Neuronal stem cell (in vitro differentiated cells): ENCODE measurements around the gene ZSCAN21.

Experiments used
- DNase-seq: peaks from one replicate; pipeline ENCODE4 v3.0.0-alpha.2; 2013; ENCODE audit warnings: low spot score
- H2AFZ ChIP-seq: one replicate; pipeline ENCODE4 v1.6.1; 2013; ENCODE audit warnings: mild to moderate bottlenecking, low read length, inconsistent platforms
- H2AK5ac ChIP-seq: 2 replicates; pipeline ENCODE4 v1.6.1; 2013; ENCODE audit warnings: low read depth, mild to moderate bottlenecking, inconsistent platforms, low read length, moderate library complexity, mixed read lengths
- H2BK120ac ChIP-seq: 2 replicates; pipeline ENCODE4 v1.6.1; 2013; ENCODE audit warnings: low read depth, mild to moderate bottlenecking, inconsistent platforms, low read length, moderate library complexity, mixed read lengths
- H2BK12ac ChIP-seq: one replicate; pipeline ENCODE4 v1.6.1; 2013; ENCODE audit warnings: low read length, inconsistent platforms
- H2BK15ac ChIP-seq: 2 replicates; pipeline ENCODE4 v1.6.1; 2013; ENCODE audit warnings: mild to moderate bottlenecking, low read length, inconsistent platforms, mixed read lengths
- H2BK5ac ChIP-seq: one replicate; pipeline ENCODE4 v1.6.1; 2013; ENCODE audit warnings: inconsistent platforms, mild to moderate bottlenecking, low read length, moderate library complexity
- H3K14ac ChIP-seq: one replicate; pipeline ENCODE4 v1.6.1; 2013; ENCODE audit warnings: low read length, inconsistent platforms
- H3K18ac ChIP-seq: 2 replicates; pipeline ENCODE4 v1.6.1; 2013; ENCODE audit warnings: low read length, inconsistent platforms
- H3K23ac ChIP-seq: 2 replicates; pipeline ENCODE4 v1.6.1; 2013; ENCODE audit warnings: low read depth, mild to moderate bottlenecking, mixed read lengths, low read length, inconsistent platforms; ENCODE audit not compliant: poor library complexity
- H3K27ac ChIP-seq: replicated peaks from 3 replicates; pipeline ENCODE4 v1.5.1; 2013; ENCODE audit warnings: low read length, inconsistent platforms
- H3K27me3 ChIP-seq, 3 experiments: 2 replicates each; pipeline ENCODE4 v1.6.1; 2013; ENCODE audit warnings: low read length in 3 of 3, mild to moderate bottlenecking in 2 of 3, inconsistent platforms in 1 of 3, low read depth in 1 of 3, mixed read lengths in 1 of 3, moderate library complexity in 1 of 3; ENCODE audit not compliant: control insufficient read depth in 3 of 3, insufficient read depth in 3 of 3
- H3K36me3 ChIP-seq, 2 donors: replicated peaks in 1 of 2; 2 replicates each; pipeline ENCODE4 v1.6.1; 2013; ENCODE audit warnings: low read length in 2 of 2; ENCODE audit not compliant: control insufficient read depth in 2 of 2, insufficient read depth in 2 of 2
- H3K4ac ChIP-seq: 2 replicates; pipeline ENCODE4 v1.6.1; 2013; ENCODE audit warnings: inconsistent platforms, mild to moderate bottlenecking, low read length, moderate library complexity
- H3K4me1 ChIP-seq, 2 donors: 1 replicate in 1 of 2; 2 replicates in 1 of 2; pipeline ENCODE4 v1.6.1; 2013; ENCODE audit warnings: low read length in 2 of 2, low read depth in 1 of 2; ENCODE audit not compliant: control insufficient read depth in 2 of 2, insufficient read depth in 1 of 2
- H3K4me2 ChIP-seq: one replicate; pipeline ENCODE4 v1.6.1; 2013; ENCODE audit warnings: mild to moderate bottlenecking, low read length, inconsistent platforms; ENCODE audit not compliant: insufficient read depth, poor library complexity, severe bottlenecking
- H3K4me3 ChIP-seq, 2 donors: 2 replicates each; pipeline ENCODE4 v1.5.1; 2013; ENCODE audit warnings: low read length in 2 of 2, mild to moderate bottlenecking in 2 of 2, inconsistent platforms in 1 of 2, moderate library complexity in 1 of 2
- H3K79me1 ChIP-seq: one replicate; pipeline ENCODE4 v1.6.1; 2013; ENCODE audit warnings: low read depth, mild to moderate bottlenecking, inconsistent platforms, low read length, moderate library complexity
- H3K9ac ChIP-seq: one replicate; pipeline ENCODE4 v1.6.1; 2013; ENCODE audit warnings: mild to moderate bottlenecking, low read depth, low read length, inconsistent platforms; ENCODE audit not compliant: poor library complexity
- H3K9me3 ChIP-seq, 2 donors: replicated peaks in 1 of 2; 2 replicates each; pipeline versions ENCODE3 to v1.6.1; 2013; ENCODE audit warnings: low read length in 2 of 2, mild to moderate bottlenecking in 2 of 2, inconsistent platforms in 1 of 2, low read depth in 1 of 2, mixed read lengths in 1 of 2, moderate library complexity in 1 of 2; ENCODE audit not compliant: control insufficient read depth in 2 of 2, insufficient read depth in 1 of 2
- H4K8ac ChIP-seq: one replicate; pipeline ENCODE4 v1.6.1; 2013; ENCODE audit warnings: low read depth, mild to moderate bottlenecking, inconsistent platforms, low read length, moderate library complexity
- H4K91ac ChIP-seq: one replicate; pipeline ENCODE4 v1.6.1; 2013; ENCODE audit warnings: low read length, low read depth, mild to moderate bottlenecking, inconsistent platforms; ENCODE audit not compliant: poor library complexity
- WGBS, 2 donors: extraction: QIAGEN DNeasy Blood & Tissue Kit; methylation state at CpG; one replicate each; pipeline ENCODE4 v1.1.7; 2013; ENCODE audit warnings: missing lambda C conversion rate in 2 of 2, mixed read lengths in 1 of 2; ENCODE audit not compliant: insufficient read length in 2 of 2, insufficient replicate concordance in 1 of 2; ENCODE audit errors: extremely low coverage in 2 of 2; 5-methylcytosine and 5-hydroxymethylcytosine counted together

Gene ZSCAN21

GRCh38 chr7:100053215-100053614 lies 3.6 kb downstream of the ZSCAN21 start:
- H3K9ac ChIP-seq = no peak overlapping the region
- H3K4me1 ChIP-seq = peaks cover 1 to 2% of the 10 kb centered on the region in 2 donors
- H2BK5ac ChIP-seq = no peak overlapping the region
- H3K18ac ChIP-seq = no peak overlapping the region
- H3K14ac ChIP-seq = no peak overlapping the region
- no CpG with 5 or more reads among the region's 3 CpGs for WGBS, 2 donors
- no peaks in the 10 kb centered on the region for H3K9me3 ChIP-seq
- no peak overlapping the region for H2BK120ac ChIP-seq
- H2BK12ac ChIP-seq = no peak overlapping the region
- H4K8ac ChIP-seq = no peak overlapping the region
- H3K23ac ChIP-seq = no peak overlapping the region
- no peak overlapping the region for H3K4ac ChIP-seq
- no peak overlapping the region for H3K4me2 ChIP-seq
- no peak overlapping the region for H2AFZ ChIP-seq
- no peak for DNase-seq
- H3K79me1 ChIP-seq = peaks cover 10% of the 10 kb centered on the region
- H3K27ac ChIP-seq = no peak overlapping the region
- no peaks in the 10 kb centered on the region for H3K27me3 ChIP-seq
- H3K4me3 ChIP-seq = no peak overlapping the region
- peaks cover 14 to 49% of the 10 kb centered on the region in 2 donors for H3K36me3 ChIP-seq
- H2AK5ac ChIP-seq = no peak overlapping the region
- no peak overlapping the region for H2BK15ac ChIP-seq
- H4K91ac ChIP-seq = no peak overlapping the region

GRCh38 chr7:100057006-100057405 lies 7.4 kb downstream of the ZSCAN21 start:
- peaks cover 5% of the 10 kb centered on the region for H3K79me1 ChIP-seq
- no peak overlapping the region for H3K4ac ChIP-seq
- H3K14ac ChIP-seq = no peak overlapping the region
- H2BK15ac ChIP-seq = no peak overlapping the region
- no peak overlapping the region for H2BK120ac ChIP-seq
- H2BK12ac ChIP-seq = no peak overlapping the region
- no peak for DNase-seq
- no peak overlapping the region for H2BK5ac ChIP-seq
- no CpG with 5 or more reads among the region's 10 CpGs for WGBS, 2 donors
- no peak overlapping the region for H3K18ac ChIP-seq
- no peak overlapping the region for H3K27ac ChIP-seq
- H3K9me3 ChIP-seq = no peaks in the 10 kb centered on the region
- no peak overlapping the region for H3K23ac ChIP-seq
- H3K4me2 ChIP-seq = no peak overlapping the region
- no peaks in the 10 kb centered on the region for H3K27me3 ChIP-seq
- no peak overlapping the region for H4K91ac ChIP-seq
- H2AFZ ChIP-seq = no peak overlapping the region
- peak overlapping the region in 1 of 2 donors; percentile 58 for H3K4me3 ChIP-seq
- H3K4me1 ChIP-seq = no peaks in the 10 kb centered on the region
- H2AK5ac ChIP-seq = no peak overlapping the region
- peaks cover 26 to 78% of the 10 kb centered on the region in 2 donors for H3K36me3 ChIP-seq
- H3K9ac ChIP-seq = no peak overlapping the region
- H4K8ac ChIP-seq = no peak overlapping the region

GRCh38 chr7:100059251-100059739 lies 9.7 kb downstream of the ZSCAN21 start:
- no peak overlapping the region for H3K4ac ChIP-seq
- no peak overlapping the region for H3K18ac ChIP-seq
- no peak overlapping the region for H2AFZ ChIP-seq
- peaks cover 0 to 2% of the 10 kb centered on the region in 2 donors for H3K9me3 ChIP-seq
- no peak overlapping the region for H2BK5ac ChIP-seq
- no peak overlapping the region for H3K27ac ChIP-seq
- H2AK5ac ChIP-seq = no peak overlapping the region
- H3K27me3 ChIP-seq = no peaks in the 10 kb centered on the region
- no peak for DNase-seq
- H4K91ac ChIP-seq = no peak overlapping the region
- no peak overlapping the region for H2BK12ac ChIP-seq
- H3K23ac ChIP-seq = no peak overlapping the region
- no peak overlapping the region for H4K8ac ChIP-seq
- no peak overlapping the region for H3K9ac ChIP-seq
- H3K4me1 ChIP-seq = no peaks in the 10 kb centered on the region
- WGBS, 2 donors = no CpG with 5 or more reads among the region's 5 CpGs
- H3K14ac ChIP-seq = no peak overlapping the region
- peaks cover 33 to 80% of the 10 kb centered on the region in 2 donors for H3K36me3 ChIP-seq
- no peak overlapping the region for H3K4me3 ChIP-seq
- no peaks in the 10 kb centered on the region for H3K79me1 ChIP-seq
- no peak overlapping the region for H2BK15ac ChIP-seq
- no peak overlapping the region for H2BK120ac ChIP-seq
- H3K4me2 ChIP-seq = no peak overlapping the region

- no peak overlapping the region for H2BK5ac ChIP-seq
- no peak overlapping the region for H3K4me3 ChIP-seq
- WGBS, 2 donors = no CpG with 5 or more reads among the region's 11 CpGs
- no peak for DNase-seq
- H2BK15ac ChIP-seq = no peak overlapping the region
- H4K91ac ChIP-seq = no peak overlapping the region
- H4K8ac ChIP-seq = no peak overlapping the region
- no peak overlapping the region for H3K18ac ChIP-seq
- H2BK120ac ChIP-seq = no peak overlapping the region
- no peak overlapping the region for H3K14ac ChIP-seq
- H3K27me3 ChIP-seq = no peaks in the 10 kb centered on the region
- peak overlapping the region; percentile 9 for H3K23ac ChIP-seq
- H2BK12ac ChIP-seq = no peak overlapping the region
- H3K4me2 ChIP-seq = no peak overlapping the region
- H3K79me1 ChIP-seq = no peaks in the 10 kb centered on the region
- no peak overlapping the region for H3K27ac ChIP-seq
- H2AFZ ChIP-seq = no peak overlapping the region
- H3K36me3 ChIP-seq = peaks cover 43 to 89% of the 10 kb centered on the region in 2 donors
- H3K9me3 ChIP-seq = peaks cover 0 to 3% of the 10 kb centered on the region in 2 donors
- no peak overlapping the region for H3K4ac ChIP-seq
- H3K9ac ChIP-seq = no peak overlapping the region
- no peak overlapping the region for H2AK5ac ChIP-seq
- H3K4me1 ChIP-seq = no peaks in the 10 kb centered on the region
These were observed 12.1 kb downstream of the ZSCAN21 start for GRCh38 chr7:100061518-100062193.
